NT2/D1 (cell line): Measurements from ENCODE around the gene MYO15B.

Experiments
- SUZ12 ChIP-seq: IDR thresholded peaks from 2 replicates; pipeline ENCODE4 v1.6.1; 2011; ENCODE audit not compliant: insufficient read length, insufficient read depth; ENCODE audit errors: extremely low read depth
- ZNF274 ChIP-seq: IDR thresholded peaks from 2 replicates; pipeline ENCODE4 v1.6.1; 2011; ENCODE audit warnings: mild to moderate bottlenecking, low read depth, low read length

DNA sequence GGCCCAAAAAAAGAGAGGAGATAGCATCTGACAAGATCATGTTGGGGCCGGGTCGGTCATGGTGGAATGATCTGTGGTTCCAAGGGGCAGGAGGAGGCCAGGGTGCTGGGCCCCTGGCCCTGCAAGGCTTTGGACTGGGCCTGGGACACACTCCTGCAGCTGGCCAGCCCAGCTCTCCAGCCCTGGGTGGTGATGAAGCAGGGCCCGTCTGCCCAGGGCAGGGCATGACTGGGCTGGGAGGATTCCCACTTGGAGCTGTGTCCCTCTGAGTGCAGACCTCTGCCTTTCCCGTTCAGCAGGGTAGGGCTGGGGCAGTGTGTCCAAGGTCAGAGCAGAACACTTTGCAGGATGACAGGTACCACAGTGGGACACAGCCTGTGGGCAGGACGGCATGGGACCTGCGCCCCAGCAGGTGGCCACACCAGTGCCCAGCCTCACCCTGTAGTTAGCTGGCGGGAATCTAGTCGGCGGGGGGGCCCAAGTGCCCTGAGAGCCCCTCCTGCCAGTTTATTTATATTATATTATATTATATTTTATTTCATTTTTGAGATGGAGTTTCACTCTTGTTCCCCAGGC lies 27.6 kb upstream of the MYO15B start:
- TF ChIP-seq ZNF274 (no peak), SUZ12 (no peak)
